PC-3 (cell line): ENCODE results near the gene TTC1. TPM values are rescaled to one million over a fixed set of nuclear protein-coding genes. Genes with fewer than 3 reads are reported as not detected.
"Not testable (repeated sequence)": the region's sequence is repeated elsewhere in the genome, so short reads cannot be mapped to it uniquely, and the experiment has no call there.

Experiments used
- ATAC-seq: fragments of 200-7000 bp; cut with Tn5 transposase; 2 replicates; pipeline ENCODE4 v1.9.1; 2020; ENCODE audit warnings: mild to moderate bottlenecking, moderate library complexity
- BruUV-seq: library from RNA; stranded (reverse); fragments of 400-500 nt; replicated peaks from 2 replicates; lab custom pipeline; 2021; lab: Mats Ljungman, UMichigan
- CTCF ChIA-PET: fragments of 300-600 bp; sonication (Branson Sonifier 250); formaldehyde crosslinking; loops from one replicate; lab custom pipeline; 2022; ENCODE audit warnings: antibody characterized with exemption; lab: Charles Lee
- POLR2A ChIA-PET: fragments of 300-600 bp; sonication (Branson Sonifier 250); formaldehyde crosslinking; loops from one replicate; lab custom pipeline; 2022; ENCODE audit warnings: antibody characterized with exemption; ENCODE audit not compliant: unreplicated experiment; lab: Charles Lee
- DNase-seq: peaks from one replicate; pipeline ENCODE4 v3.0.0-alpha.2; 2015
- H2AFZ ChIP-seq: fragments of 300-600 bp; sonication (generic); 2 replicates; pipeline ENCODE4 v1.6.0; 2016; ENCODE audit warnings: antibody characterized with exemption, low read length
- H3F3A ChIP-seq: fragments of 300-600 bp; sonication (generic); one replicate; pipeline ENCODE4 v1.6.0; 2017; ENCODE audit warnings: antibody characterized with exemption, low read length, control low read depth, mild to moderate bottlenecking; ENCODE audit not compliant: unreplicated experiment
- H3K27ac ChIP-seq: fragments of 300-600 bp; sonication (generic); 2 replicates; pipeline ENCODE4 v1.5.1; 2016; ENCODE audit warnings: mild to moderate bottlenecking, low read length
- H3K27me3 ChIP-seq: fragments of 300-600 bp; sonication (generic); 2 replicates; pipeline ENCODE4 v1.6.1; 2016; ENCODE audit warnings: low read length, mixed read lengths
- H3K36me3 ChIP-seq: fragments of 300-600 bp; sonication (generic); 2 replicates; pipeline ENCODE4 v1.6.1; 2016; ENCODE audit warnings: low read depth, mixed run types, low read length, mixed read lengths
- H3K4me1 ChIP-seq: fragments of 300-600 bp; sonication (generic); 2 replicates; pipeline ENCODE4 v1.5.1; 2016; ENCODE audit warnings: low read length; ENCODE audit not compliant: insufficient read depth
- H3K4me2 ChIP-seq: fragments of 300-600 bp; sonication (generic); 2 replicates; pipeline ENCODE4 v1.6.0; 2016; ENCODE audit warnings: low read length
- H3K4me3 ChIP-seq: fragments of 300-600 bp; sonication (generic); 2 replicates; pipeline ENCODE4 v1.5.1; 2016; ENCODE audit warnings: mild to moderate bottlenecking, low read length, mixed read lengths
- H3K79me2 ChIP-seq: fragments of 300-600 bp; sonication (generic); 2 replicates; pipeline ENCODE4 v1.6.1; 2017; ENCODE audit warnings: low read length, mixed read lengths
- H3K9ac ChIP-seq: fragments of 300-600 bp; sonication (generic); 2 replicates; pipeline ENCODE4 v1.6.0; 2016; ENCODE audit warnings: mild to moderate bottlenecking, low read length
- H3K9me2 ChIP-seq: fragments of 300-600 bp; sonication (generic); replicated peaks from 2 replicates; pipeline ENCODE4 v1.6.1; 2016; ENCODE audit warnings: mixed run types, low read length, mixed read lengths
- H3K9me3 ChIP-seq: fragments of 300-600 bp; sonication (generic); 2 replicates; pipeline ENCODE4 v1.6.1; 2016; ENCODE audit warnings: low read length, mixed read lengths
- H4K20me1 ChIP-seq: fragments of 300-600 bp; sonication (generic); 2 replicates; pipeline ENCODE4 v1.6.1; 2016; ENCODE audit warnings: low read length, mixed read lengths
- EZH2 ChIP-seq: fragments of 300-600 bp; sonication (generic); IDR thresholded peaks from one replicate; pipeline ENCODE4 v1.6.1; 2017; ENCODE audit warnings: antibody characterized with exemption, mild to moderate bottlenecking, low read length; ENCODE audit not compliant: unreplicated experiment
- EZH2phosphoT487 ChIP-seq: fragments of 300-600 bp; sonication (generic); IDR thresholded peaks from 2 replicates; pipeline ENCODE4 v1.6.1; 2018; ENCODE audit warnings: mild to moderate bottlenecking, antibody characterized with exemption, low read length, borderline replicate concordance
- intact Hi-C: fragments of 100-400 bp; cut with micrococcal nuclease; formaldehyde crosslinking; loops from 2 replicates; pipeline ENCODE4 v1.9.0; 2023
- total RNA-seq: library from RNA; depleted of rRNA; stranded (reverse); fragments of >200 nt; gene quantifications from 2 replicates; pipeline ENCODE4 v1.2.3, GENCODE V29; 2014
- TF ChIP-seq, protein P1 (sequence below): fragments of 300-600 bp; sonication (generic); conservative IDR thresholded peaks from 2 replicates; pipeline ENCODE4 v1.5.1; 2017; ENCODE audit warnings: antibody characterized with exemption, low read depth, mild to moderate bottlenecking, low read length

The TTC1 gene
- total RNA-seq, 1 experiment from 2014 or later, result 61.4 TPM

DNA sequence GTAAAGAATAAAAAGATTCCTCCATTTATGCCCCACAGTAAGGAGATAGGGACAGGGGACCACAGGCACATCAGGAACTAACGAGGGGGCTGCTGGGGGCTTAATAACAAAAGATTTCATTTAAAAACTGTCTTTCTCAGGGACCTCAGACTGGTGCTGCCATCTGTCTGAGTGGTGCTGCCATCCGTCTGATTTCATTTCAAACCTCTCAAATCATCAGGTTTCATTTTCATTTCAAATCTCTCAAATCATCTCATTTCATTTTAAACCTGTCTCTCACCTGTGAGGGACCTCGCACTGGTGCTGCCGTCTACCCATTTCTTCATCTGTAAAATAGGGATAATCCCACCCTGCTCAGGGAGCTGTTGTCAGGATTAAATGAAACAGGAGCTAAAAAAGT is 46.7 kb upstream of the TTC1 start:
- H2AFZ ChIP-seq, result no peak overlapping the region
- H3K9me3 ChIP-seq, result no peaks in the 10 kb centered on the region
- no peak overlapping the region for H3K27ac ChIP-seq
- no peaks in the 10 kb centered on the region for H3K79me2 ChIP-seq
- H3K9ac ChIP-seq, result no peak overlapping the region
- H3K36me3 ChIP-seq, result no peaks in the 10 kb centered on the region
- no peak for DNase-seq
- no peaks in the 10 kb centered on the region for H3K9me2 ChIP-seq
- ATAC-seq, result no peak
- H3F3A ChIP-seq, result no peaks in the 10 kb centered on the region
- ChIA-PET POLR2A (no interaction called here), CTCF (interaction anchor here (0.6 kb wide), 1 partner anchor 287 kb away, joined by 8 read pairs; no protein-coding TSS in a partner anchor)
- TF ChIP-seq EZH2 (no peak), EZH2phosphoT487 (no peak)
- TF ChIP-seq, protein P1, sequence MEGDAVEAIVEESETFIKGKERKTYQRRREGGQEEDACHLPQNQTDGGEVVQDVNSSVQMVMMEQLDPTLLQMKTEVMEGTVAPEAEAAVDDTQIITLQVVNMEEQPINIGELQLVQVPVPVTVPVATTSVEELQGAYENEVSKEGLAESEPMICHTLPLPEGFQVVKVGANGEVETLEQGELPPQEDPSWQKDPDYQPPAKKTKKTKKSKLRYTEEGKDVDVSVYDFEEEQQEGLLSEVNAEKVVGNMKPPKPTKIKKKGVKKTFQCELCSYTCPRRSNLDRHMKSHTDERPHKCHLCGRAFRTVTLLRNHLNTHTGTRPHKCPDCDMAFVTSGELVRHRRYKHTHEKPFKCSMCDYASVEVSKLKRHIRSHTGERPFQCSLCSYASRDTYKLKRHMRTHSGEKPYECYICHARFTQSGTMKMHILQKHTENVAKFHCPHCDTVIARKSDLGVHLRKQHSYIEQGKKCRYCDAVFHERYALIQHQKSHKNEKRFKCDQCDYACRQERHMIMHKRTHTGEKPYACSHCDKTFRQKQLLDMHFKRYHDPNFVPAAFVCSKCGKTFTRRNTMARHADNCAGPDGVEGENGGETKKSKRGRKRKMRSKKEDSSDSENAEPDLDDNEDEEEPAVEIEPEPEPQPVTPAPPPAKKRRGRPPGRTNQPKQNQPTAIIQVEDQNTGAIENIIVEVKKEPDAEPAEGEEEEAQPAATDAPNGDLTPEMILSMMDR, result no peak
- H3K27me3 ChIP-seq, result no peaks in the 10 kb centered on the region
- no peaks in the 10 kb centered on the region; the same call in 1 of the 2 replicates for H3K4me1 ChIP-seq
- no TSS peak for BruUV-seq
- intact Hi-C loops, result no loop called here
- no peaks in the 10 kb centered on the region for H4K20me1 ChIP-seq
- H3K4me2 ChIP-seq, result no peak overlapping the region
- no peak overlapping the region for H3K4me3 ChIP-seq

DNA sequence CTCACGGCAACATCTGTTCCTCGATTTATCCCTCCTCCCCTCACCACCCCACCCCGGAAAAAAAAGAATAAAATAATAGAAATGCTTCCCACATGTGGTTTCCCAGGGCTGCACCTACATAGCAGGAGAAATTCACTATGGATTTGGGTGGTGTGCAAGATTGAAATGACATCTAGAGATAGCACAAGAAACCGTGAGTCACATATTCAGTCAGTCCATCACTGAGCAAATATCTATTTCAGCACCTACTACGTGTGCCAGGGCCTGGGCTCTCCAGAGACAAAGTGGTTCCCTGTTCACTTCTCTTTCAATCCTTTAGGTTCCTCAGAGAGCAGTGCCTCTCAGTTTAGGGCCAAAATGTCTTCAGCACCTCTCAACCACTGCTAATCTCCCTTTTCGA is 45.0 kb upstream of the TTC1 start:
- CTCF ChIA-PET, result no interaction called here
- no peak overlapping the region for H3K4me3 ChIP-seq
- DNase-seq (no peak), ATAC-seq (no peak)
- intact Hi-C loops, result loop anchor here (2.0 kb wide), 2 partner anchors 447 to 519 kb away; no protein-coding TSS in a partner anchor
- no peaks in the 10 kb centered on the region for H3K9me3 ChIP-seq
- H2AFZ ChIP-seq, result no peak overlapping the region
- H3K27me3 ChIP-seq, result no peaks in the 10 kb centered on the region
- POLR2A ChIA-PET, result no interaction called here
- no TSS peak for BruUV-seq
- no peaks in the 10 kb centered on the region for H3K36me3 ChIP-seq
- H3K4me1 ChIP-seq, result no peaks in the 10 kb centered on the region; the same call in 1 of the 2 replicates
- H3K79me2 ChIP-seq, result no peaks in the 10 kb centered on the region
- H3K9me2 ChIP-seq, result no peaks in the 10 kb centered on the region
- H4K20me1 ChIP-seq, result no peaks in the 10 kb centered on the region
- H3F3A ChIP-seq, result no peaks in the 10 kb centered on the region
- TF ChIP-seq EZH2phosphoT487 (no peak), EZH2 (no peak)
- TF ChIP-seq, protein P1, result no peak
- no peak overlapping the region for H3K27ac ChIP-seq
- no peak overlapping the region for H3K9ac ChIP-seq
- H3K4me2 ChIP-seq, result no peak overlapping the region

DNA sequence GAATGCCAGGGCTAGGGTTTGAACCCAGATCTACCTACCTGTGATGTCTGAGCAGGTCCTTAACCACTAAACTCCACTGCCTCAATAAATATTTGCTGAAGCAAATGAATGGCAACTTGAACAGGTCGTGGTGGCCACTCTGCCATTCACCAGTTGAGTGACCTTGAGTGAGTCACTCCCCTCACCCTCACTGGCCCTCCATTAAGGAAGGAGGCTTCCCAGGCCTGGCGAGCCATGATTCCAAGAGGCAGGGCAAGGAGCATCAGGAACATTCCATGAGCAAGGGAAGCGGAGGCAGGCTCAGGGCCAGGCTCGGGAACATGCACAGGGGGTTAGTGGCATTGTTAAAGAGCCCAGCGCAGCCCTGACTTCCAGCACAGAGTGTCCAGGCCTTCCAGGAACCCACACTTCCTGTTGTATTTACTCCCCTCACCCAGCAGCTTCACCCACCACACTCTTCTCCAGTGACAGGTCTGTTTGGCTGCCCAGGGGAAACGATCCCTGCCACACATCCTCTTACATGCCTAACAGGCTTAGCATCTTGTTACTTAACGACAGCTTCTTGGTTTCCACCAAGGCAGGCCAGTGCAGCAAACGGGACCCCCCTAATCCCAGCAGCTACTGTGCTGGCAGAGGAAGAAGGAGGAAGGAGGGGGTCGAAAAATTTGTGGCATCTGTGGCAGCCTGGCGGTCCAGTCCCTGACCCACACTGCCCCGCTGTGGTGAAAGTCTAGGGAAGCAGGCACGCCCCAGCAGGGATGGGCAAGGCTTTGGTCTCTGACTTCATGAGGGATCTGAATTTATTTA is 43.7 kb upstream of the TTC1 start:
- Histone ChIP-seq H3K27ac (no peak overlapping the region), H3K36me3 (no peaks in the 10 kb centered on the region), H4K20me1 (no peaks in the 10 kb centered on the region), H3K4me1 (peaks cover 7% of the 10 kb centered on the region; the same call in 1 of the 2 replicates), H3K4me2 (0 out of 2 replicates have a peak overlapping the region, but pooled peaks have one; percentile 16), H3K79me2 (no peaks in the 10 kb centered on the region), H3K9me2 (no peaks in the 10 kb centered on the region), H3K27me3 (no peaks in the 10 kb centered on the region), H3K4me3 (no peak overlapping the region), H3K9ac (no peak overlapping the region), H3K9me3 (no peaks in the 10 kb centered on the region), H2AFZ (peak overlapping the region; percentile 43; the same call in 1 of the 2 replicates), H3F3A (no peaks in the 10 kb centered on the region)
- CTCF ChIA-PET, result no interaction called here
- no TSS peak for BruUV-seq
- peak; percentile 90 for ATAC-seq
- intact Hi-C loops, result loop anchor here (2.0 to 5.0 kb wide), 3 partner anchors 38 to 520 kb away; no protein-coding TSS in a partner anchor
- TF ChIP-seq EZH2 (no peak), EZH2phosphoT487 (no peak)
- TF ChIP-seq, protein P1, result peak; percentile 82
- POLR2A ChIA-PET, result no interaction called here
- DNase-seq, result peak; percentile 69

DNA sequence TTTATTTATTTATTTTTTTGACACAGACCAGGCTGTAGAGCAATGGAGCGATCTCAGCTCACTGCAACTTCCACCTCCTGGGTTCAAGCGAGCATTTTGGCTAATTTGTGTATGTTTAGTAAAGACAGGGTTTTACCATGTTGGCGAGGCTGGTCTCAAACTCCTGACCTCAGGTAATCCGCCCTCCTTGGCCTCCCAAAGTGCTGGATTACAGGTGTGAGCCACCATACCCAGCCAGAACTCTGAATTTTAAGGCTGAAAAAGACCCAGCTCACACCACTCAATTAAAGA is 43.2 kb upstream of the TTC1 start:
- H4K20me1 ChIP-seq, CTCF ChIA-PET: not testable (repeated sequence)

More for the DNA sequence above, 43.2 kb upstream of the TTC1 start:
- DNase-seq, ATAC-seq, H3F3A ChIP-seq, H3K27me3 ChIP-seq, H3K36me3 ChIP-seq, BruUV-seq, H3K9ac ChIP-seq, H2AFZ ChIP-seq, H3K9me3 ChIP-seq, H3K79me2 ChIP-seq, POLR2A ChIA-PET, H3K4me3 ChIP-seq, H3K9me2 ChIP-seq, H3K4me2 ChIP-seq, H3K27ac ChIP-seq: not testable (repeated sequence)
- H3K4me1 ChIP-seq, result peaks cover 10% of the 10 kb centered on the region; the same call in 1 of the 2 replicates
- intact Hi-C loops, result loop anchor here (2.0 to 5.0 kb wide), 3 partner anchors 38 to 521 kb away; no protein-coding TSS in a partner anchor
